Epithelial cell of umbilical artery (primary cell): ENCODE data around the gene CCL4L2. TPM values are rescaled to one million over a fixed set of nuclear protein-coding genes. Genes with fewer than 3 reads are reported as not detected.

Source experiments
- total RNA-seq: library from RNA; depleted of rRNA; stranded (reverse); fragments of >200 nt; gene quantifications from 2 replicates; pipeline ENCODE4 v1.2.3, GENCODE V29; 2014

Gene CCL4L2
- total RNA-seq: not detected in 2 replicates

GRCh38 chr17:36210439-36211211, at the start of gene CCL4L2:
Gene CCL4L2, plus strand, starts transcription at chr17:36211063.

GRCh38 chr17:36176536-36176935, 34.3 kb upstream of the CCL4L2 start, which contains the start of gene TBC1D3B:
Gene TBC1D3B, minus strand, starts transcription at chr17:36176636. Its CDS starts 1,586 bp downstream, at chr17:36175050.

Other genes starting within 250 kb of the CCL4L2 start
- 0.32 TPM in 1 of 2 replicates, not detected in the other for gene CCL16, start 229.6 kb upstream of the CCL4L2 start, total RNA-seq
- gene CCL14, start 224.3 kb upstream of the CCL4L2 start, total RNA-seq: 0.91 and 2.3 TPM in 2 replicates
- gene CCL15, start 209.5 kb upstream of the CCL4L2 start, total RNA-seq: not detected in 2 replicates
- not detected in 2 replicates for gene CCL23, start 193.1 kb upstream of the CCL4L2 start, total RNA-seq
- not detected in 2 replicates for gene CCL18, start 146.8 kb upstream of the CCL4L2 start, total RNA-seq
- gene CCL3, start 120.9 kb upstream of the CCL4L2 start, total RNA-seq: not detected in 2 replicates
- gene CCL4, start 107.2 kb upstream of the CCL4L2 start, total RNA-seq: not detected in 2 replicates
- 0.97 and 1.4 TPM in 2 replicates for gene TBC1D3B, start 34.4 kb upstream of the CCL4L2 start, total RNA-seq
- gene CCL3L1, start 14.3 kb upstream of the CCL4L2 start, total RNA-seq: not detected in 2 replicates
- not detected in 2 replicates for gene TBC1D3I, start 53.5 kb downstream of the CCL4L2 start, total RNA-seq
- gene TBC1D3G, start 112.8 kb downstream of the CCL4L2 start, total RNA-seq: not detected in 2 replicates
- not detected in 2 replicates for gene TBC1D3H, start 177.4 kb downstream of the CCL4L2 start, total RNA-seq